CD4-positive, CD25-positive, alpha-beta regulatory T cell (primary cell): Measurements from ENCODE around the gene PKP2. TPM values are rescaled to one million over a fixed set of nuclear protein-coding genes. Genes with fewer than 3 reads are reported as not detected.
A peak's percentile ranks its signal among the peaks of the same experiment; 100 is the strongest.

ENCODE experiments used
- ATAC-seq, 2 donors: fragments of 150-1000 bp; cut with Tn5 transposase; one replicate each; pipeline ENCODE4 v1.10.0; 2021; ENCODE audit warnings: low read depth in 2 of 2, moderate number of reproducible peaks in 2 of 2, moderate library complexity in 1 of 2
- DNase-seq, 3 donors: peaks; one replicate each; pipeline versions ENCODE4 v3.0.0 to v3.0.0-alpha.2; 2012 to 2022; ENCODE audit warnings: mixed read lengths in 1 of 3
- H3K27ac ChIP-seq: one replicate; pipeline ENCODE4 v1.7.0; 2013; ENCODE audit warnings: mild to moderate bottlenecking, low read length; ENCODE audit not compliant: insufficient read depth, poor library complexity, severe bottlenecking
- H3K27me3 ChIP-seq: one replicate; pipeline ENCODE4 v1.7.0; 2013; ENCODE audit warnings: low read length; ENCODE audit not compliant: control insufficient read depth, insufficient read depth
- H3K36me3 ChIP-seq: one replicate; pipeline ENCODE4 v1.7.0; 2013; ENCODE audit warnings: mild to moderate bottlenecking, low read length, moderate library complexity; ENCODE audit not compliant: control insufficient read depth, insufficient read depth
- H3K4me1 ChIP-seq: 2 replicates; pipeline ENCODE4 v1.7.0; 2013; ENCODE audit warnings: mild to moderate bottlenecking, low read length; ENCODE audit not compliant: insufficient read depth, control insufficient read depth, poor library complexity, severe bottlenecking
- H3K4me3 ChIP-seq: one replicate; pipeline ENCODE4 v1.7.0; 2013; ENCODE audit warnings: low read depth, mild to moderate bottlenecking, low read length, moderate library complexity
- H3K9me3 ChIP-seq, 2 experiments: 1 replicate in 1 of 2; 2 replicates in 1 of 2; pipeline ENCODE4 v1.7.0; 2013; ENCODE audit warnings: low read length in 2 of 2, mild to moderate bottlenecking in 1 of 2, moderate library complexity in 1 of 2; ENCODE audit not compliant: control insufficient read depth in 2 of 2
- H3K27ac Mint-ChIP-seq, 3 donors: one replicate each; pipeline ENCODE4 v1.8.0; 2020 to 2022; ENCODE audit warnings: mild to moderate bottlenecking in 3 of 3, mixed read lengths in 3 of 3, moderate library complexity in 2 of 3
- H3K27me3 Mint-ChIP-seq: one replicate; pipeline ENCODE4 v1.8.0; 2022; ENCODE audit warnings: mild to moderate bottlenecking, mixed read lengths
- H3K36me3 Mint-ChIP-seq: one replicate; pipeline ENCODE4 v1.8.0; 2020; ENCODE audit warnings: mixed read lengths
- H3K4me1 Mint-ChIP-seq, 4 donors: one replicate each; pipeline ENCODE4 v1.8.0; 2020 to 2022; ENCODE audit warnings: mixed read lengths in 4 of 4, mild to moderate bottlenecking in 1 of 4
- H3K4me3 Mint-ChIP-seq, 4 donors: one replicate each; pipeline ENCODE4 v1.8.0; 2020 to 2022; ENCODE audit warnings: mild to moderate bottlenecking in 4 of 4, mixed read lengths in 4 of 4, moderate library complexity in 3 of 4
- H3K9me3 Mint-ChIP-seq, 7 donors: one replicate each; pipeline ENCODE4 v1.8.0; 2020 to 2022; ENCODE audit warnings: mixed read lengths in 7 of 7, mild to moderate bottlenecking in 3 of 7, moderate library complexity in 2 of 7
- polyA plus RNA-seq, 4 donors: library from polyadenylated mRNA; unstranded; fragments of 300-500 nt; fragmentation: Illumina TruSeq; gene quantifications; one replicate each; pipeline ENCODE4 v1.2.3, GENCODE V29; 2021
- total RNA-seq: library from RNA; stranded (reverse); gene quantifications from one replicate; pipeline ENCODE4 v1.2.3, GENCODE V29; 2022

PKP2 gene
- total RNA-seq (0.69 TPM), polyA plus RNA-seq (under 1 TPM in 1 of 4 donors, not detected in 3; 0.05 TPM)

GRCh38 chr12:32896432-32897280 is at the start of gene PKP2:
Gene PKP2, minus strand, starts transcription at chr12:32896777. Its CDS starts 46 bp downstream, at chr12:32896731.
- Mint-ChIP-seq H3K4me3 (peak within 1 kb of the TSS; percentile 60 to 85 (median 80)), H3K36me3 (no peaks in the 10 kb centered on the region), H3K27ac (no peak within 1 kb of the TSS), H3K9me3 (peaks cover 0 to 5% (median 0%) of the 10 kb centered on the region in 7 donors), H3K27me3 (peaks cover 69% of the 10 kb centered on the region), H3K4me1 (peaks cover 5 to 15% (median 11%) of the 10 kb centered on the region in 4 donors)
- peak in 1 of 3 donors; percentile 26 for DNase-seq
- H3K9me3 ChIP-seq: no peaks in the 10 kb centered on the region
- H3K4me1 ChIP-seq: peaks cover 7% of the 10 kb centered on the region
- H3K27ac ChIP-seq: no peak within 1 kb of the TSS
- no peaks in the 10 kb centered on the region for H3K36me3 ChIP-seq
- peak; percentile 27 to 37 for ATAC-seq
- no peak within 1 kb of the TSS for H3K4me3 ChIP-seq
- H3K27me3 ChIP-seq: peaks cover 26% of the 10 kb centered on the region

GRCh38 chr12:32944195-32944594 is 47.6 kb upstream of the PKP2 start:
- Histone ChIP-seq H3K4me1 (no peaks in the 10 kb centered on the region), H3K36me3 (no peaks in the 10 kb centered on the region), H3K27ac (no peak overlapping the region), H3K4me3 (no peak overlapping the region), H3K9me3 (no peaks in the 10 kb centered on the region), H3K27me3 (no peaks in the 10 kb centered on the region)
- H3K4me3 Mint-ChIP-seq: no peak overlapping the region
- no peaks in the 10 kb centered on the region for H3K4me1 Mint-ChIP-seq
- DNase-seq (no peak), ATAC-seq (no peak)
- H3K27me3 Mint-ChIP-seq: no peaks in the 10 kb centered on the region
- no peak overlapping the region for H3K27ac Mint-ChIP-seq
- H3K36me3 Mint-ChIP-seq: no peaks in the 10 kb centered on the region
- H3K9me3 Mint-ChIP-seq: no peaks in the 10 kb centered on the region

- DNase-seq (no peak), ATAC-seq (no peak)
- Mint-ChIP-seq H3K27me3 (no peaks in the 10 kb centered on the region), H3K4me3 (no peak overlapping the region), H3K4me1 (no peaks in the 10 kb centered on the region), H3K9me3 (peaks cover 0 to under 1% (median 0%) of the 10 kb centered on the region in 7 donors), H3K36me3 (no peaks in the 10 kb centered on the region), H3K27ac (no peak overlapping the region)
- no peaks in the 10 kb centered on the region for H3K36me3 ChIP-seq
- no peaks in the 10 kb centered on the region for H3K4me1 ChIP-seq
- H3K27me3 ChIP-seq: no peaks in the 10 kb centered on the region
- H3K9me3 ChIP-seq: no peaks in the 10 kb centered on the region
- H3K4me3 ChIP-seq: no peak overlapping the region
- H3K27ac ChIP-seq: no peak overlapping the region
These were observed 43.2 kb upstream of the PKP2 start for GRCh38 chr12:32939801-32940200.

GRCh38 chr12:32926963-32927362 is 30.4 kb upstream of the PKP2 start:
- Histone ChIP-seq H3K36me3 (no peaks in the 10 kb centered on the region), H3K4me1 (no peaks in the 10 kb centered on the region), H3K9me3 (no peaks in the 10 kb centered on the region), H3K4me3 (no peak overlapping the region), H3K27ac (no peak overlapping the region), H3K27me3 (no peaks in the 10 kb centered on the region)
- DNase-seq (no peak), ATAC-seq (no peak)
- no peak overlapping the region for H3K4me3 Mint-ChIP-seq
- H3K36me3 Mint-ChIP-seq: no peaks in the 10 kb centered on the region
- H3K4me1 Mint-ChIP-seq: no peaks in the 10 kb centered on the region
- peaks cover 4% of the 10 kb centered on the region for H3K27me3 Mint-ChIP-seq
- H3K27ac Mint-ChIP-seq: no peak overlapping the region
- peaks cover 0 to 6% (median 0%) of the 10 kb centered on the region in 7 donors for H3K9me3 Mint-ChIP-seq

GRCh38 chr12:32926356-32926755 is 29.8 kb upstream of the PKP2 start:
- Histone ChIP-seq H3K27me3 (no peaks in the 10 kb centered on the region), H3K36me3 (no peaks in the 10 kb centered on the region), H3K27ac (no peak overlapping the region), H3K4me3 (no peak overlapping the region), H3K4me1 (no peaks in the 10 kb centered on the region), H3K9me3 (no peaks in the 10 kb centered on the region)
- DNase-seq (no peak), ATAC-seq (no peak)
- Mint-ChIP-seq H3K27ac (no peak overlapping the region), H3K4me3 (no peak overlapping the region), H3K36me3 (no peaks in the 10 kb centered on the region), H3K9me3 (peaks cover 0 to 4% (median 0%) of the 10 kb centered on the region in 7 donors), H3K27me3 (peaks cover 10% of the 10 kb centered on the region), H3K4me1 (no peaks in the 10 kb centered on the region)

GRCh38 chr12:32922546-32923297 is 26.1 kb upstream of the PKP2 start:
- Histone ChIP-seq H3K4me1 (no peaks in the 10 kb centered on the region), H3K4me3 (no peak overlapping the region), H3K27ac (no peak overlapping the region), H3K27me3 (no peaks in the 10 kb centered on the region), H3K9me3 (no peaks in the 10 kb centered on the region), H3K36me3 (no peaks in the 10 kb centered on the region)
- H3K27me3 Mint-ChIP-seq: peaks cover 8% of the 10 kb centered on the region
- peaks cover 0 to 4% (median 0%) of the 10 kb centered on the region in 7 donors for H3K9me3 Mint-ChIP-seq
- H3K4me3 Mint-ChIP-seq: no peak overlapping the region
- ATAC-seq: no peak
- no peaks in the 10 kb centered on the region for H3K4me1 Mint-ChIP-seq
- H3K36me3 Mint-ChIP-seq: no peaks in the 10 kb centered on the region
- no peak overlapping the region for H3K27ac Mint-ChIP-seq
- DNase-seq: no peak

GRCh38 chr12:32921397-32921796 is 24.8 kb upstream of the PKP2 start:
- Histone ChIP-seq H3K4me1 (no peaks in the 10 kb centered on the region), H3K9me3 (no peaks in the 10 kb centered on the region), H3K4me3 (no peak overlapping the region), H3K36me3 (no peaks in the 10 kb centered on the region), H3K27me3 (no peaks in the 10 kb centered on the region), H3K27ac (no peak overlapping the region)
- DNase-seq (no peak), ATAC-seq (no peak)
- no peak overlapping the region for H3K4me3 Mint-ChIP-seq
- peaks cover 8% of the 10 kb centered on the region for H3K27me3 Mint-ChIP-seq
- no peaks in the 10 kb centered on the region for H3K36me3 Mint-ChIP-seq
- H3K27ac Mint-ChIP-seq: no peak overlapping the region
- no peaks in the 10 kb centered on the region for H3K4me1 Mint-ChIP-seq
- peaks cover 0 to 4% (median 0%) of the 10 kb centered on the region in 7 donors for H3K9me3 Mint-ChIP-seq
